Gastrocnemius medialis (tissue), 4 donors: ENCODE results near the gene MYO1B.

Experiments
- CTCF ChIP-seq, 5 experiments: fragments of 450-650 bp in 3 of 5; fragments of 200-600 bp in 2 of 5; sonication (generic) in 2 of 5; IDR thresholded peaks in 4 of 5; conservative IDR thresholded peaks in 1 of 5; 1 replicate in 4 of 5; 2 replicates in 1 of 5; pipeline ENCODE4 v1.5.1; 2016 to 2019; ENCODE audit warnings: antibody characterized with exemption in 5 of 5, mild to moderate bottlenecking in 3 of 5, moderate library complexity in 3 of 5
- POLR2A ChIP-seq, 2 donors: fragments of 450-650 bp; IDR thresholded peaks; one replicate each; pipeline ENCODE4 v1.6.1; 2017; ENCODE audit warnings: antibody characterized with exemption in 2 of 2, mild to moderate bottlenecking in 2 of 2, moderate library complexity in 2 of 2

GRCh38 chr2:191250400-191250799 lies 5.2 kb downstream of the MYO1B start:
- no peak for TF ChIP-seq CTCF (IDR thresholded peaks at IDR 0.05 in 4 of 5, conservative IDR thresholded peaks at IDR 0.05 in 1 of 5)
- no peak for TF ChIP-seq POLR2A (IDR thresholded peaks at IDR 0.05)
